AG04449 (cell line): ENCODE measurements around the gene PRR29.

Experiments used
- CTCF ChIA-PET: fragments of 350-600 bp; formaldehyde crosslinking; extraction: SDS; loops from one replicate; lab custom pipeline; 2021; ENCODE audit warnings: antibody characterized with exemption; lab: Yijun Ruan, JAX
- POLR2A ChIA-PET: fragments of 400-600, 350-600 bp; formaldehyde crosslinking; extraction: SDS; loops from one replicate; lab custom pipeline; 2020; ENCODE audit warnings: antibody characterized with exemption, inconsistent platforms; lab: Yijun Ruan, JAX
- DNase-seq: peaks from one replicate; pipeline ENCODE4 v3.0.0-alpha.2; 2010; ENCODE audit warnings: low read depth, low spot score
- H3K4me3 ChIP-seq: 2 replicates; pipeline ENCODE4 v1.5.1; 2011; ENCODE audit warnings: low read depth, mild to moderate bottlenecking, control low read depth, low read length
- CTCF ChIP-seq: IDR thresholded peaks from one replicate; pipeline ENCODE4 v1.5.1; 2011; ENCODE audit warnings: mild to moderate bottlenecking, moderate library complexity, low read length, control low read depth, inconsistent platforms; ENCODE audit not compliant: insufficient read depth; ENCODE audit errors: missing control alignments

Gene PRR29

DNA sequence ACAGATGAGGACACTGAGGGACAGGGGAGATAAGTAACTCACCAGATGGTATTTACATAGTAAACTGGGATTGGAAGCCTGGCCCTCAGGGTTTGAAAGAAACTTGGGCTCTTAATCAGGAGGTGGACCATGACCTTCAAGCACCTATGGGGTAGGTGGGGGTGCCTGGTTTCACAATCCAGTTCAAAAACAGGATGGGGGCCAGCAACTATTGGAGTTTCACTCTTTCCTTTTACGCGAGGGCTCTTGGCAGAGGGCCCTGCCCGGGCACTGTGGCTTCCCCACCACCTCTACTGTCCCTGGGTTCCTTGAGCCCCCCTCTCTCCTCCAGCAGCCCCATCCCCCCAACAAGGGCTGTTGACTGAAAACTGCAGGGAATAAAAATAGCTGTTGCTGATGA lies 11.3 kb upstream of the PRR29 start:
- no peak for DNase-seq
- H3K4me3 ChIP-seq = no peak overlapping the region
- ChIA-PET POLR2A (no interaction called here), CTCF (interaction anchor here (1.1 to 2.9 kb wide), 8 partner anchors 11 to 76 kb away, joined by 3 to 27 read pairs (median 6); partner anchors contain the start of genes CSHL1, GH1 and PRR29)
- TF ChIP-seq CTCF = no peak

- ChIA-PET CTCF (interaction anchor here (1.1 to 2.9 kb wide), 5 partner anchors 37 to 76 kb away, joined by 3 to 13 read pairs (median 7); partner anchors contain the start of genes CSHL1 and GH1), POLR2A (no interaction called here)
- DNase-seq = no peak
- no peak overlapping the region for H3K4me3 ChIP-seq
- TF ChIP-seq CTCF = no peak
These were observed 10.7 kb upstream of the PRR29 start for GRCh38 chr17:63987221-63988126.

DNA sequence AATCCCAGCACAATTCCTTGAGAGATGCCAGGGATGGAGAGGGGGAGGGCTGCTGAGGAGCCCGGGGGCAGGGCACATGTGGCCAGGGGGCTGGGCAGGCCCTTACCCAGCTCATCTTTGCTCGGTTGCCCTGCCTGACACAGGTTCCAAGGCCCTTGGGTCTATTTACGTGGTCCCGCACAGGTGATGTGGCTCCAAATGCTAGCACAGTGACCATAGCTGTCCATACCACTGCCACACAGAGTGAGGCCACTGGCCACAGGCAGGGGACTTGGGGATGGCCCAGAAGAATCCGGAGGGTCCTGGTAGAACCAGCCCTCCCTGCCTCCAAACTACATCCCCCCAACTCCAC lies 10.0 kb upstream of the PRR29 start:
- CTCF ChIA-PET = interaction anchor here (1.1 to 2.8 kb wide), 4 partner anchors 41 to 77 kb away, joined by 3 to 13 read pairs (median 6); partner anchors contain the start of genes CSHL1 and GH1
- no peak for TF ChIP-seq CTCF
- no peak overlapping the region for H3K4me3 ChIP-seq
- POLR2A ChIA-PET = no interaction called here
- no peak for DNase-seq

- no peak overlapping the region for H3K4me3 ChIP-seq
- POLR2A ChIA-PET = no interaction called here
- no peak for TF ChIP-seq CTCF
- CTCF ChIA-PET = no interaction called here
- no peak for DNase-seq
These were observed 9.2 kb upstream of the PRR29 start for GRCh38 chr17:63988741-63989621.

DNA sequence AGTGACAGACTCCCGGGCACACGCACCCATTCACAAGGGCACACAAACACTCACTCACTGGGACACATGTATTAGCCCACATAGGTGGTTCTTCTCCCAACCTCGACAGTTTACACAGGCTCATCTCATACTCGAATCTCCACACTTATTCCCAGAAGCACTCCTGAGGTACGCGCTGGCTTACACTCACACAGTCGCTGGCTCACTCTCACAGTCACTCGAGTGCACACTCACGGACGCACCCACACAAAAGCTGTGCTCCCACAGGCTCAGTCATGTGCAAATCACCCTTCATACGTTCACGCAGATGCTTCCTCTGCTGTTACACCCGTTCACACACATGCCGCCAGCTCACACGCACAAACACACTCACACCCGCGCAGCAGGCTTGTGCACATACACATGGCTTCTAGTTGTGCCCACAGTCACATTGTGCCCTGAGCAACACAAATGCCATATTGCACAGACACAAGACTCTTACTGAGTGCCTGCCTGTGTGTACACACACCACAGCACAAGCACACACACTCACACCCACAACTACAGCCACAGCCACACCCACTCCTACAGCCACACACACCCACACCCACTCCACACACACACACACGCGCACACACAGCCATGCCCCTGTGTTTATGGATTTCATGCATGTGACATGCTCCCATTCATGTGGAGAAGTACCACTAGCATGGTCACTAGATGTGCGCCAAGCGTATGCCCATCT lies 8.4 kb upstream of the PRR29 start:
- CTCF ChIA-PET = interaction anchor here (1.1 to 2.0 kb wide), 10 partner anchors 10 to 152 kb away, joined by 3 to 18 read pairs (median 4); partner anchors contain the start of genes GH1 and ICAM2

More for the DNA sequence above, 8.4 kb upstream of the PRR29 start:
- POLR2A ChIA-PET = no interaction called here
- no peak for TF ChIP-seq CTCF
- DNase-seq = no peak
- H3K4me3 ChIP-seq = no peak overlapping the region
